HEK293T (cell line): Measurements from ENCODE around the gene PREX1.
"Not testable (repeated sequence)": the region's sequence is repeated elsewhere in the genome, so short reads cannot be mapped to it uniquely, and the experiment has no call there.

Experiments
- CTCF ChIA-PET: fragments of 350-600 bp; formaldehyde crosslinking; extraction: SDS; loops from one replicate; lab custom pipeline; 2021; ENCODE audit warnings: antibody characterized with exemption, inconsistent platforms; lab: Yijun Ruan, JAX
- POLR2A ChIA-PET: fragments of 350-600 bp; formaldehyde crosslinking; extraction: SDS; loops from one replicate; lab custom pipeline; 2020; ENCODE audit warnings: antibody characterized with exemption, inconsistent platforms; lab: Yijun Ruan, JAX
- DNase-seq: peaks from one replicate; pipeline ENCODE4 v3.0.0; 2012; ENCODE audit warnings: mixed read lengths; ENCODE audit errors: extremely low spot score
- ARNT ChIP-seq: fragments of 450-650 bp; IDR thresholded peaks from 2 replicates; pipeline ENCODE4 v1.6.1; 2017; ENCODE audit warnings: mild to moderate bottlenecking
- BHLHE40 ChIP-seq: fragments of 450-650 bp; IDR thresholded peaks from 2 replicates; pipeline ENCODE4 v1.6.1; 2016; ENCODE audit warnings: mild to moderate bottlenecking, moderate library complexity, borderline replicate concordance
- CTBP1 ChIP-seq: fragments of 450-650 bp; IDR thresholded peaks from 2 replicates; pipeline ENCODE4 v1.6.1; 2016; ENCODE audit warnings: borderline replicate concordance
- ELF4 ChIP-seq: fragments of 450-650 bp; IDR thresholded peaks from 2 replicates; pipeline ENCODE4 v1.6.1; 2017; ENCODE audit warnings: antibody characterized with exemption
- FOXA1 ChIP-seq: fragments of 450-650 bp; IDR thresholded peaks from 2 replicates; pipeline ENCODE4 v1.6.1; 2016; ENCODE audit warnings: mild to moderate bottlenecking
- FOXK2 ChIP-seq: fragments of 450-650 bp; IDR thresholded peaks from 2 replicates; pipeline ENCODE4 v1.6.1; 2016; ENCODE audit warnings: mild to moderate bottlenecking
- FOXM1 ChIP-seq: fragments of 450-650 bp; IDR thresholded peaks from 2 replicates; pipeline ENCODE4 v1.6.1; 2017; ENCODE audit warnings: mild to moderate bottlenecking, borderline replicate concordance
- HDGF ChIP-seq: fragments of 450-650 bp; IDR thresholded peaks from 2 replicates; pipeline ENCODE4 v1.6.1; 2017; ENCODE audit warnings: antibody characterized with exemption, borderline replicate concordance
- L3MBTL2 ChIP-seq: fragments of 450-650 bp; conservative IDR thresholded peaks from 2 replicates; pipeline ENCODE4 v1.6.1; 2016; ENCODE audit warnings: mild to moderate bottlenecking
- LEF1 ChIP-seq: fragments of 450-650 bp; IDR thresholded peaks from 2 replicates; pipeline ENCODE4 v1.6.1; 2017; ENCODE audit warnings: mild to moderate bottlenecking, borderline replicate concordance
- NFRKB ChIP-seq: fragments of 450-650 bp; IDR thresholded peaks from 2 replicates; pipeline ENCODE4 v1.6.1; 2016; ENCODE audit warnings: mild to moderate bottlenecking, moderate library complexity
- SP1 ChIP-seq: fragments of 450-650 bp; IDR thresholded peaks from 2 replicates; pipeline ENCODE4 v1.6.1; 2017
- SUZ12 ChIP-seq: fragments of 450-650 bp; IDR thresholded peaks from 2 replicates; pipeline ENCODE4 v1.6.1; 2016; ENCODE audit warnings: mild to moderate bottlenecking
- TARDBP ChIP-seq: fragments of 450-650 bp; IDR thresholded peaks from 2 replicates; pipeline ENCODE4 v1.6.1; 2016
- ZNF384 ChIP-seq: fragments of 450-650 bp; IDR thresholded peaks from 2 replicates; pipeline ENCODE4 v1.6.1; 2016
- TF ChIP-seq, protein P1 (sequence below): fragments of 450-650 bp; IDR thresholded peaks from 2 replicates; pipeline ENCODE4 v1.6.1; 2016

Gene PREX1

DNA sequence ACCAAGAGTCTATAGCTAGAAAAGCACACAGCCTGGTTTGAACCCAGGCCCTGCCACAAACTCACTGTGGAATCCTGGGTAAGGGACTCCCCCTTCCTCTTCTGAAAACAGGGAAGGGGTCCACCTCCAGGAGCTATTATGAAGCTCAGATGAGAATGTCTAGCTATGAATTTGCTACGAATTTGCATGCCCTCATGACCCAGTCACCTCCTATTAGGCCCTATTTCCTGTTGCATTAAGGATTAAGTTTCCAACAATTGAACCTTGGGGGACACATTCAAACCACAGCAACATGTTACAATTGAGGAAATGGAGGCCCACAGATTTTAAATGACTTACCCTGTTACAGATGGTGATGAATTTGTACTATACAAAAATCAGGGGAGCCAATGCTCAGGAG, 46.2 kb downstream of the PREX1 start:
- no peak for DNase-seq
- TF ChIP-seq LEF1 (no peak), FOXA1 (no peak), FOXM1 (no peak), ZNF384 (no peak), TARDBP (no peak), ARNT (no peak), BHLHE40 (no peak), FOXK2 (no peak), L3MBTL2 (no peak), CTBP1 (no peak), NFRKB (no peak), SP1 (no peak), SUZ12 (no peak), HDGF (no peak), ELF4 (no peak)
- TF ChIP-seq, protein P1, sequence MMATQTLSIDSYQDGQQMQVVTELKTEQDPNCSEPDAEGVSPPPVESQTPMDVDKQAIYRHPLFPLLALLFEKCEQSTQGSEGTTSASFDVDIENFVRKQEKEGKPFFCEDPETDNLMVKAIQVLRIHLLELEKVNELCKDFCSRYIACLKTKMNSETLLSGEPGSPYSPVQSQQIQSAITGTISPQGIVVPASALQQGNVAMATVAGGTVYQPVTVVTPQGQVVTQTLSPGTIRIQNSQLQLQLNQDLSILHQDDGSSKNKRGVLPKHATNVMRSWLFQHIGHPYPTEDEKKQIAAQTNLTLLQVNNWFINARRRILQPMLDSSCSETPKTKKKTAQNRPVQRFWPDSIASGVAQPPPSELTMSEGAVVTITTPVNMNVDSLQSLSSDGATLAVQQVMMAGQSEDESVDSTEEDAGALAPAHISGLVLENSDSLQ, result no peak
- POLR2A ChIA-PET, result no interaction called here
- CTCF ChIA-PET, result no interaction called here

DNA sequence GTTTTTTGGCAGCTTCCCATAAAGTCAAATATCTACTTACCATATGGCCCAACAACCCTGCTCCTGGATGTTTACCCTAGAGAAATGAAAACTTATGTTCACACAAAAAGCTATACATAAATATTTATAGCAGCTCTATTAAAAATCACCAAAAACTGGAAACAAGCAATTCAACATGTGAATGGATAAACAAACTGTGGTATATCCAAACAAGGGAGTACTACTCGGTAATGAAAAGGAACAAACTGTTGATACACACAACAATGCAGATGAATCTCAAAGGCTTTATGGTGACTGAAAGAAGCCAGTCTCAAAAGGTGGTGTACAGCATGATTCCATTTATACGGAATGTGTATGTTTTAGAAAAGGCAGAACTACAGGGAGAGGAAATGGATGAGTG, 48.4 kb downstream of the PREX1 start:
- POLR2A ChIA-PET, result no interaction called here
- CTCF ChIA-PET, result no interaction called here
- no peak for DNase-seq

DNA sequence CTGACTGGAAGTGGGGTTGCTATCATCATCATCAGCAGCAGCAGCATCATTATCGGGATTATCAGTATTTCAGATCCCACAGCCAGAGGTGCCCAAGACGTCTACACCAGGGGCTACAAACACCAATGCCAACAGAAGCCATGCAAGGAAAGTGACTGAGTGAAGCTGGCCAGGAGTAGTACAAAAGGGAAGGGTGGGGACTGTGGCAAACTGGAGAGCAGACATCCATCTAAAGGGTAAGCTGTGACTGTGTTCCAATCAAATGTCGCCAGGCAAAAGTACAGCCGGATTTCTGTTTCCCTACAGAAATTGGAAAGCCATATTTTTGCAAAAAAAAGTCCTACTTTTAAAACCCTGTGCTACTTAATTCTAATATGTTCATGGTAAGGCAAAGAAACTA, 50.0 kb downstream of the PREX1 start:
- TF ChIP-seq FOXK2 (no peak), FOXM1 (no peak), L3MBTL2 (no peak), BHLHE40 (no peak), HDGF (no peak), LEF1 (no peak), CTBP1 (no peak), SP1 (no peak), NFRKB (no peak), FOXA1 (no peak), TARDBP (no peak), ZNF384 (no peak), SUZ12 (no peak), ELF4 (no peak), ARNT (no peak)
- TF ChIP-seq, protein P1, result no peak
- ChIA-PET CTCF (interaction anchor here (0.7 kb wide), 1 partner anchor 37 kb away, joined by 3 read pairs; no protein-coding TSS in a partner anchor), POLR2A (no interaction called here)
- DNase-seq, result no peak

More for the DNA sequence above, 48.4 kb downstream of the PREX1 start:
- no peak for TF ChIP-seq LEF1
- TF ChIP-seq SUZ12, result no peak

DNA sequence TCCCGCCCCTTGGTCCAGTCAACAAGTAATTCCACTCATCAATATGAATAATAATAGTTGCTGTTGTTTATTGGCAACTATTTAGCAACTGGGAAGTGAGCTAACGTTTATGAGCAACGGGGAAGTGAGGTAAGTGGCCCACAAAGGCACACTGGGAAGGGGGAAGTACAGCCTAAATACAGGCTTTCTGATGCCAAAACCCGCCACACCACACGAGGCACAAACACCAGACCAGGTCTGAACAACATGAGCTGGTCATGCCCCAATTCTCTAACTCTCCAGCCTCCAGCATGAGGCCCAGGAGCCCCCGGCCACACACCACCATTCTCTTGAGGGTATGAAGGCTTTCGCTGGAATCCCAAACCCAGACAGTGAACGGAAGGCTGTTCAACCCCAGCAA, 50.8 kb downstream of the PREX1 start:
- DNase-seq, result no peak
- CTCF ChIA-PET, result interaction anchor here (0.7 kb wide), 1 partner anchor 36 kb away, joined by 3 read pairs; no protein-coding TSS in a partner anchor
- TF ChIP-seq NFRKB (no peak), HDGF (no peak), BHLHE40 (no peak), L3MBTL2 (no peak), FOXK2 (no peak), ARNT (no peak), LEF1 (no peak), TARDBP (no peak), ZNF384 (no peak), SUZ12 (no peak), SP1 (no peak), ELF4 (no peak), FOXA1 (no peak), FOXM1 (no peak)
- TF ChIP-seq, protein P1, result no peak
- POLR2A ChIA-PET, result no interaction called here

DNA sequence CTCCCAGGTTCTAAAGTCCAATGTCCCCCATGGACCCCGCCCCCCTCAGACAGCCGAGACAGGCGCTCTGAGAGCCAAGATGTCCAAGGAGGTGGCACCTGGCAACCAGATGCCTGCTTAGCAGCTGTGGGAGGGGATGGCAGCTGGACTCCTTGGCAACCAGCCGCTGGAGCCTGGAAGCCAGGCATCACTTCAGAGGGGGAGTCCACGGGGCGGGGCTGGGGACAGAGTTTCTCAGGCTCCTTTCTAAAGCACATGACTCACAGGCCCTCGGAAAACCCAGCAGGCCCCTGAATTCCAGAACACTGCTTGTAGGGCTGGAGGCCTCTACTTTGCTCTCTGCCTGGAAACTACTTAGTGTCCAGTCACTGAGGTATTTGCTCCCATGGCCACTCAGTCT, 51.5 kb downstream of the PREX1 start:
- DNase-seq, result no peak
- ChIA-PET POLR2A (no interaction called here), CTCF (no interaction called here)
- TF ChIP-seq SP1 (no peak), ELF4 (no peak), TARDBP (no peak), FOXM1 (no peak), BHLHE40 (no peak), SUZ12 (no peak), L3MBTL2 (no peak), ARNT (no peak), NFRKB (no peak), LEF1 (no peak)

DNA sequence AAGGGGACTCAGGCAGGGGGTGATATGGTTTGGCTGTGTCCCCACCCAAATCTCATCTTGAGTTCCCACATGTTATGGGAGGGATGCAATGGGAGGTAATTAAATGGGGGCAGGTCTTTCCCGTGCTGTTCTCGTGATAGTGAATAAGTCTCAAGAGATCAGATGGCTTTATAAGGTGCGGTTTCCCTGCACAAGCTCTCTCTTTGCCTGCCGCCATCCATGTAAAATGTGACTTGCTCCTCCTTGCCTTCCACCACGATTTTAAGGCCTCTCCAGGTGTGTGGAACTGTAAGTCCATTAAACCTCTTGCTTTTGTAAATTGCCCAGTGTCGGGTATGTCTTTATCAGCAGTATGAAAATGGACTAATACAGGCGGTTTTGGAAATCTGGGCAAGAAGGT, 52.3 kb downstream of the PREX1 start:
- DNase-seq, CTCF ChIA-PET, POLR2A ChIA-PET: not testable (repeated sequence)
